Effector CD4-positive, alpha-beta T cell (primary cell): ENCODE results near the gene ARHGEF11.

Experiments
- DNase-seq: peaks from one replicate; pipeline ENCODE4 v3.0.0-alpha.2; 2020

ARHGEF11 gene

DNA sequence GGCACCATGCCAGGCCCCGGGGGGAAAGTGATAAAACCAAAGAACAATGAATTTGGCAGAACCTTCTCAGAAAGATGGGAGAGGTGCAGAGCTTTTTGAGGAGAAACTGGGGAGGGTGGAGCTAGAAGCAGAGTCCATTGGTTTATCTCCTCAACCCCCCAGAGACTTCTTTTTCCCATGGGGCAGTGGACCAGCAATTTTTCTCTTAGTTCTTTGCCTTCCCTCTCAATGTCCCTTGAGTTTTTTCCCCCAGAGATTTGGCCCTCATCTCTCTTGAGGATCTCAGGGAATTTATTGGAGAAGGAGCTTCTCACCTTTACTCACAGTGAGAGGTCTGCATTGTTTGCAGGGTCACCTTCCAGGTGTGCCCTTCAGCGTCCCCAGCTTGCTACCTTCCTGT, 5.3 kb upstream of the ARHGEF11 start:
- no peak for DNase-seq

GRCh38 chr1:157047062-157047410, 1.5 kb upstream of the ARHGEF11 start:
- DNase-seq, result no peak

DNA sequence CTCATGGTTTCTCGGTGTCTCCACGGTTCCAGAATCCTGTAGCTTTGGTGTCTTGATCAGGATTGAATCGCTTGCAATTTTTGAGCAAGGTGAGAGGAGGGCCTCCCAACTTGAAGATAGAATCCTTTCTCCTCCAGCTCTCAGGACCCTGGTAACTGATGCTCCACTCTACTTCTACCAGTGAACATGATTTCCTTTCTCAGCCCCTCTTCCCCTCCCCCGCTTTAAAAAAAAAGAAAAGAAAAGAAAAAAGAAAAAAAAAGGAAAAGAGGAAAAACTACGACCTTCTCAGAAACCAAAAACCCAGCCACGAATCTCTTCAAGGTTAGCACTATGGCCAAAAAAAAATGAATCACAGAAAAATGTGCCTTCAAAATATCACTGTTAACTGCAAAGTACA, 1.2 kb downstream of the ARHGEF11 start:
- DNase-seq, result no peak

- DNase-seq, result no peak
These were observed 1.9 kb downstream of the ARHGEF11 start for GRCh38 chr1:157043685-157044084.

- no peak for DNase-seq
These were observed 2.7 kb downstream of the ARHGEF11 start for GRCh38 chr1:157042846-157043245.

DNA sequence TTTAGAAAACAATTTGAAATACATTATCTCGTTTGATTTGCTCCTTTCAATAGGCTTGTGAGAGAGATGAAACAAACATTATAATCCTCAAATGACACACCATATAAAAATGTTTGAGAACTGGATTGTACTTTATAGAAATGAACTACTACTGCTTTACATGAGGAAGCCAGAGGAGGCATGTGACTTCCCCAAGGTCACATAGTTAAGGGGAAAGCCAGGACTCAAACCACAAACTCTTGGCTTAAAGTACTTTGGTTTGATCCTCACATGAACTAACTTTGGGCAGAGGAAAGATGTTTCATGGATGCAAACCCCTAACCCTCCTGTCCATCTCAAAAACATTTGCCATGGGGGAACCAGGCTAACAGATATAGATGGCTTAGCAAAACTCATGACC, 4.7 kb downstream of the ARHGEF11 start:
- DNase-seq, result no peak

DNA sequence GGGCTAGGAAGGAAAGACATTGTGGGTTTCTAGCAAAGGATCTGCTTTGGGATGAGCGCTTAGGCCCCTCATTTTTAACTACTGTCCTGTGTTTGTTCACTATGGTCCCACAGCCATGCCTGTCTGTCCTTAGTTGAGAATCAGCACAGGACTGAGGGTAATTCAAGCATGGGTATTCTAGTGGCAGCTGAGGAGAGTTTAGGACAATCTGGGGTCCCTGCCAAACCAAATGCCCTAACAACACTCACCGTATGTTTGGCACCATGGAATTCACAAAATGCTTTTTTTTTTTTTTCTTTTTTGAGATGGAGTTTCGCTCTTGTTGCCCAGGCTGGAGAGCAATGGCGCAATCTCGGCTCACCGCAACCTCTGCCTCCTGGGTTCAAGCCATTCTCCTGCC, 10.4 kb downstream of the ARHGEF11 start:
- no peak for DNase-seq

- no peak for DNase-seq
These were observed 11.3 kb downstream of the ARHGEF11 start for GRCh38 chr1:157034137-157034800.

DNA sequence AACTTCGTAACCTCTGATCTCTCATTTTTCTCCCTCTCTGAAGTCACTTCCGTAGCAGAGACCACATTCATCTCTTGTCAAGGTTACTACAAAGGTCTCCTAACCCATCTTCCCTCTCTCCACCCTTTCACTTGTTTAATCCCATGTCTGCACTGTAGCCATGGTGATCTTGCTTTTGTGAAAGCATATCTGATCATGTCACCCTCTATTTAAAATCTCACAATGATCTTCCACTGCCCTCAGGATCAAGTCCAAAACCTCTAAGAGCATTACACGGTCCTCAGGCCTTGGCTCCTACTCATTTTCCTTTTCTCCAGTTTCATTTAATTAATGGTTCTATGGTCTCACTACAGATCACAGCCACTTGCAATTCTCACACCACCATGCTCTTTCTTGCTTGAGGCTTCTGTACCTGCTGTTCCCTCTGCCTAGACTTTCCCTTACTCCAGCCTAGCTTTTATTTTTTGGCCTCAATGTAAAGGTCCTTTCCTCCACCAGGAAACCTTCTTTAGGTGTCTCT, 12.1 kb downstream of the ARHGEF11 start:
- DNase-seq, result no peak

DNA sequence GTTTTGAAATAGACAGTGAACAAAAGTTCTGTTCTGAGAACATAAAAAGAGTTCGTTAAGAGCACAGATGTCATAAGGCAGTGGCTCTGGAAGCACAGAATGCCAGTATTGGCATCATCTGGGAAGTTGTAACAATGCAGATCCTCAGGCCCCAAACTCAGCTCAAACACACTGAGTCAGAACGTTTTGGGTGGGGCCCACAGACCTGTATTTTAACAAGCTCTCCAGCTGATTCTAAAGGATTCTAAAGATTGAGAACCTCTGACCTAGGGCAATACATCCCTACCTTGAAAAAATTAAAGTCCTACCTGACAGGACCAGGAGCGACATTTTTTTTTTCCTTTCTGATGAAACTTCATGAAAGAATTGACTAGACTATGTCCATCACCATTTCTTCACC, 13.2 kb downstream of the ARHGEF11 start:
- no peak for DNase-seq

GRCh38 chr1:157030728-157031127, 14.8 kb downstream of the ARHGEF11 start:
- no peak for DNase-seq

DNA sequence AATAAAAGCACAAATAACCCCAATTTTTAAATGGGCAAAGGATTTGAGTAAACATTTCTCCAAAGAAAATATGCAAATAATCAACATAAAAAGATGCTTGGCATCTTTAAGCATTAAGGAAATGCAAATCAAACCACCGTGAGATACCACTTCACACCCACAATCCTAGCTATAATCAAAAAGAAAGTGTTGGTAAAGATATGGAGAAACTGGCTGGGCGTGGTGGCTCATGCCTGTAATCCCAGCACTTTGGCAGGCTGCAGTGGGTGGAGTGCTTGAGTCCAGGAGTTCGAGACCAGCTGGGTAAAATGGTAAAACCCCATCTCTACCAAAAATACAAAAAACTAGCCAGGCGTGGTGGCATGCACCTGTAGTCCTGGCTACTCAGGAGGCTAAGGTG, 16.9 kb downstream of the ARHGEF11 start:
- DNase-seq, result no peak

- DNase-seq, result no peak
These were observed 19.7 kb downstream of the ARHGEF11 start for GRCh38 chr1:157025856-157026255.

GRCh38 chr1:157025385-157025784, 20.2 kb downstream of the ARHGEF11 start:
- no peak for DNase-seq

DNA sequence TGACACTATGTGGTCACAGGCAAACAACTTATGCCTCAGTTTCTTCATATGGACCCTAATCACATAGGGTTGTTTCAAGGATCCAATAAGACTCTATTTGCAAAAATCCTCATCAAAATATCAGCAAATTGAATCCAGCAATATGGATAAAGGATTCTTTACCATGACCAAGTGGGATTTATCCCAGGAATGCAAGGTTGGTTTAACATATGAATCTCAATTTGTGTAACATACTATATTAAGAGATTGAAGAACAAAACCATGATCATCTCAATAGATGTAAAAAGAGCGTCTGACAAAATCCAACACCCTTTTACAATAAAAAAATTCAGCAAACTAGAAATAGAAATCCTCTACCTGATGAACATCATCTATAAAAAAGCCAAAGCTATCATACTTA, 23.9 kb downstream of the ARHGEF11 start:
- DNase-seq, result no peak

- no peak for DNase-seq
These were observed 26.1 kb downstream of the ARHGEF11 start for GRCh38 chr1:157019457-157019856.

GRCh38 chr1:157011845-157012244, 33.7 kb downstream of the ARHGEF11 start:
- DNase-seq, result no peak

GRCh38 chr1:157008502-157008901, 37.0 kb downstream of the ARHGEF11 start:
- DNase-seq, result no peak

GRCh38 chr1:157007306-157007705, 38.2 kb downstream of the ARHGEF11 start:
- no peak for DNase-seq

GRCh38 chr1:157006676-157007075, 38.9 kb downstream of the ARHGEF11 start:
- DNase-seq, result no peak

DNA sequence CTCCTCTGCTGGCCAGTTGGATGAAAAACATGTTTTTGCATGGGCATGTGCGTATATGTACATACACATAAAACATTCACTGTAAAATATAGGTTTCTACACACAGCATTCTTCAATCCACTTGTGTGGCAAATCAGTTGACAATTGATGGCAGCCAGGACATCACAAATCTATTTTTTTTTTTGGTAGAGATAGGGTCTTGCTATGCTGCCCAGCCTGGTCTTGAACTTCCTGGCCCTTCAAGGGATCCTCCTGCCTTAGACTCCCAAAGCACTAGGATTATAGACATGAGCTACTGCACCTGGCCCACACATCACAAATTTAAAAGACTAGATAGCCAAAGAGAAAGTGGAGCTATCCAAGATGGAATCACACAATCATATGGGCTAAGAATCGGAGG, 39.6 kb downstream of the ARHGEF11 start:
- no peak for DNase-seq

GRCh38 chr1:157004806-157005205, 40.7 kb downstream of the ARHGEF11 start:
- no peak for DNase-seq

- no peak for DNase-seq
These were observed 41.2 kb downstream of the ARHGEF11 start for GRCh38 chr1:157004327-157004726.

DNA sequence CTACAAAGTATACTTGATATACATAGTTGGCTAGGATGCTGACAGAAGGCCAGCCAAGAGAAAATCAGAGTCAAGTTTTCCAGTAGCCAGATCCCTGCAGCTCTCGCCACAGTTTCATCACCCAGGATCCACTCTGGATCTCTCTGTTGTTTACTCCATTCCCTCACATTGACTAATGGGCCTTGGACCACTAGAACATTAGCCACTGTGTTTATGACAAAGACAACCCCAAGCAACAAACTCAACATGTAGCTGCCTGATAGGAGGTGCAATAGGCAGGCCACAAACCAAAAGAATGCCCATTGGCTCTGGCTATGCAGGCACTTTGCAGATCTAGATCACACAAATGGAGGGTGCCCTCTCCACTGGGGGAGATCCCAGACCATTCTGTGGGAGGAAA, 44.2 kb downstream of the ARHGEF11 start:
- no peak for DNase-seq

DNA sequence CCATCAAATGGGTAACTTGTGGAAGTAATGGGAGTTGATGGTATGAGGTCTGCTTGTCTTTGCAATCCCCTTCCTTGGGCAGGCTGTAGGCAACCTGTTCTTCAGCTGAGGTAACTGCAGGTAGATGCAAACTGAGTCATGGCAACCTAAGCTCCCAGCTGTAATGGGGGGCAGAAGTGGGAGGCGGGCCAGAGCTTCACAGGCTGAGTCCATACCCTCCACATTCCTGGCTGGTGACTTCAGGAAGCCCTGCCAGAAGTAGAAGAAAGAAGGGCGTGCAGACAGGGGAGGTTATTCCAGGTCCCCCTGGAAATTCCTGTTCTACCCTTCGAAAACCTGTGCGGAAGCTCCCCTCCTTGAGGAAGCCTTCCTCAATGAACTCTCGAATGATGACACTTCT, 44.9 kb downstream of the ARHGEF11 start:
- DNase-seq, result no peak
